T-helper 9 cell (primary cell): ENCODE results near the gene RABL2B.

ENCODE experiments used
- DNase-seq: peaks from one replicate; pipeline ENCODE4 v3.0.0-alpha.2; 2020

The RABL2B gene

DNA sequence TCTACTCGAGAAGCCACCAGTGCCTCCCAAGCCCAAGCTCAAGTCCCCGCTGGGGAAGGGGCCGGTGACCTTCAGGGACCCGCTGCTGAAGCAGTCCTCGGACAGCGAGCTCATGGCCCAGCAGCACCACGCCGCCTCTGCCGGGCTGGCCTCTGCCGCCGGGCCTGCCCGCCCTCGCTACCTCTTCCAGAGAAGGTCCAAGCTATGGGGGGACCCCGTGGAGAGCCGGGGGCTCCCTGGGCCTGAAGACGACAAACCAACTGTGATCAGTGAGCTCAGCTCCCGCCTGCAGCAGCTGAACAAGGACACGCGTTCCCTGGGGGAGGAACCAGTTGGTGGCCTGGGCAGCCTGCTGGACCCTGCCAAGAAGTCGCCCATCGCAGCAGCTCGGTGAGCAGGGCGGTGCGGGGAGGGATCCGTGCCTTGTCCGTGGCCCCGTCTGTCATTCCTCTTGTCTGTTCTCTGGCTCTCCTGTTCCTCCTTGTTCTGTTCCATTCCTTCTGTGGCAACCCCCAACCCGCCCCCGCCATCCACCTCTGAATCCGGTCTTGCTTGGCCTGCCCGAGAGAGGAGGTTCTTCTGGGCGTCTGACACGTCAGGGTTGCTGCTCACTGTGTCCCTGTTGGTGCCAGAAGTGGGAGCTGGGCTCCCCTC lies 61.3 kb downstream of the RABL2B start:
- DNase-seq, result no peak

- DNase-seq, result no peak
Observed at GRCh38 chr22:50721257-50721844, 62.1 kb downstream of the RABL2B start.

DNA sequence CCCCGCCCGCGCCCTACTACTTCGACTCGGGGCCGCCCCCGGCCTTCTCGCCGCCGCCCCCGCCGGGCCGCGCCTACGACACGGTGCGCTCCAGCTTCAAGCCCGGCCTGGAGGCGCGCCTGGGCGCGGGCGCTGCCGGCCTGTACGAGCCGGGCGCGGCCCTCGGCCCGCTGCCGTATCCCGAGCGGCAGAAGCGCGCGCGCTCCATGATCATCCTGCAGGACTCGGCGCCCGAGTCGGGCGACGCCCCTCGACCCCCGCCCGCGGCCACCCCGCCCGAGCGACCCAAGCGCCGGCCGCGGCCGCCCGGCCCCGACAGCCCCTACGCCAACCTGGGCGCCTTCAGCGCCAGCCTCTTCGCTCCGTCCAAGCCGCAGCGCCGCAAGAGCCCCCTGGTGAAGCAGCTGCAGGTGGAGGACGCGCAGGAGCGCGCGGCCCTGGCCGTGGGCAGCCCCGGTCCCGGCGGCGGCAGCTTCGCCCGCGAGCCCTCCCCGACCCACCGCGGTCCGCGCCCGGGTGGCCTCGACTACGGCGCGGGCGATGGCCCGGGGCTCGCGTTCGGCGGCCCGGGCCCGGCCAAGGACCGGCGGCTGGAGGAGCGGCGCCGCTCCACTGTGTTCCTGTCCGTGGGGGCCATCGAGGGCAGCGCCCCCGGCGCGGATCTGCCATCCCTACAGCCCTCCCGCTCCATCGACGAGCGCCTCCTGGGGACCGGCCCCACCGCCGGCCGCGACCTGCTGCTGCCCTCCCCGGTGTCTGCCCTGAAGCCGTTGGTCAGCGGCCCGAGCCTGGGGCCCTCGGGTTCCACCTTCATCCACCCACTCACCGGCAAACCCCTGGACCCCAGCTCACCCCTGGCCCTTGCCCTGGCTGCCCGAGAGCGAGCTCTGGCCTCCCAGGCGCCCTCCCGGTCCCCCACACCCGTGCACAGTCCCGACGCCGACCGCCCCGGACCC lies 62.9 kb downstream of the RABL2B start:
- no peak for DNase-seq

GRCh38 chr22:50719814-50720300 lies 63.6 kb downstream of the RABL2B start:
- DNase-seq, result no peak

GRCh38 chr22:50718352-50718709 lies 65.1 kb downstream of the RABL2B start:
- DNase-seq, result no peak

- no peak for DNase-seq
Observed at GRCh38 chr22:50717709-50718351, 65.6 kb downstream of the RABL2B start.
